Spinal cord (tissue), 10 donors: ENCODE data around the gene ATP5MG. TPM values are rescaled to one million over a fixed set of nuclear protein-coding genes. Genes with fewer than 3 reads are reported as not detected.

ENCODE experiments used
- DNase-seq, 6 donors: peaks; one replicate each; pipeline versions ENCODE4 v3.0.0 to v3.0.0-alpha.2; 2013 to 2015; ENCODE audit warnings: low spot score in 6 of 6, low read depth in 4 of 6
- H3K27ac ChIP-seq: one replicate; pipeline ENCODE4 v1.5.1; 2013; ENCODE audit warnings: low read depth, low read length, control low read depth
- H3K27me3 ChIP-seq: one replicate; pipeline ENCODE4 v1.6.1; 2013; ENCODE audit warnings: low read length; ENCODE audit not compliant: control insufficient read depth, insufficient read depth
- H3K36me3 ChIP-seq: one replicate; pipeline ENCODE4 v1.6.1; 2013; ENCODE audit warnings: low read length; ENCODE audit not compliant: control insufficient read depth, insufficient read depth
- H3K4me1 ChIP-seq: one replicate; pipeline ENCODE4 v1.6.1; 2013; ENCODE audit warnings: low read length; ENCODE audit not compliant: control insufficient read depth, insufficient read depth
- H3K4me3 ChIP-seq: one replicate; pipeline ENCODE4 v1.5.1; 2013; ENCODE audit warnings: low read depth, low read length, control low read depth
- H3K9me3 ChIP-seq: one replicate; pipeline ENCODE4 v1.6.1; 2013; ENCODE audit warnings: low read length; ENCODE audit not compliant: control insufficient read depth, insufficient read depth
- WGBS: methylation state at CpG from one replicate; pipeline ENCODE4 v1.1.5; 2013; ENCODE audit warnings: missing lambda C conversion rate; ENCODE audit not compliant: insufficient coverage; 5-methylcytosine and 5-hydroxymethylcytosine counted together
- polyA plus RNA-seq, 2 donors: library from polyadenylated mRNA; unstranded; fragments of 120-200 nt; gene quantifications; one replicate each; pipeline ENCODE4 v1.2.1, GENCODE V29; 2013; ENCODE audit not compliant: insufficient read length in 2 of 2
- total RNA-seq, 2 donors: library from RNA; depleted of rRNA in 1 of 2; stranded (reverse); fragments of 120-200 nt in 1 of 2; fragments of >200 nt in 1 of 2; gene quantifications; one replicate each; pipeline versions ENCODE4 v1.2.3 to v1.2.4, GENCODE V29; 2013 to 2014
- donor health status: healthy.

The ATP5MG gene
- total and polyA plus RNA-seq, 4 donors: 47.1 to 398 (median 330) TPM

GRCh38 chr11:118437208-118438125, 36.1 kb downstream of the ATP5MG start:
- Histone ChIP-seq H3K36me3 (no peaks in the 10 kb centered on the region), H3K4me1 (peaks cover 31% of the 10 kb centered on the region), H3K27me3 (no peaks in the 10 kb centered on the region), H3K27ac (peak overlapping the region; percentile 92), H3K9me3 (no peaks in the 10 kb centered on the region), H3K4me3 (peak overlapping the region; percentile 86)
- peak in 2 of 6 donors; percentile 64 to 72 for DNase-seq
- 0% methylated on average over 16 of the region's 28 CpGs for WGBS

GRCh38 chr11:118438314-118438931, 37.0 kb downstream of the ATP5MG start:
- Histone ChIP-seq H3K9me3 (no peaks in the 10 kb centered on the region), H3K27ac (peak overlapping the region; percentile 92), H3K4me3 (peak overlapping the region; percentile 86), H3K36me3 (no peaks in the 10 kb centered on the region), H3K27me3 (no peaks in the 10 kb centered on the region), H3K4me1 (peaks cover 31% of the 10 kb centered on the region)
- peak in 2 of 6 donors; percentile 83 to 90 for DNase-seq
- WGBS: 0% methylated on average over 9 of the region's 14 CpGs

GRCh38 chr11:118439646-118440045, 38.2 kb downstream of the ATP5MG start:
- no peaks in the 10 kb centered on the region for H3K36me3 ChIP-seq
- H3K9me3 ChIP-seq: no peaks in the 10 kb centered on the region
- no peak overlapping the region for H3K27ac ChIP-seq
- no peak overlapping the region for H3K4me3 ChIP-seq
- no peak for DNase-seq
- H3K4me1 ChIP-seq: peaks cover 29% of the 10 kb centered on the region
- no peaks in the 10 kb centered on the region for H3K27me3 ChIP-seq

GRCh38 chr11:118441770-118442275, 40.4 kb downstream of the ATP5MG start:
- peak in 2 of 6 donors; percentile 36 to 56 for DNase-seq
- peaks cover 16% of the 10 kb centered on the region for H3K4me1 ChIP-seq
- WGBS: 30% methylated on average over 2 of the region's 3 CpGs
- H3K9me3 ChIP-seq: no peaks in the 10 kb centered on the region
- no peaks in the 10 kb centered on the region for H3K27me3 ChIP-seq
- no peak overlapping the region for H3K27ac ChIP-seq
- H3K36me3 ChIP-seq: no peaks in the 10 kb centered on the region
- H3K4me3 ChIP-seq: no peak overlapping the region

GRCh38 chr11:118442301-118442700, 40.9 kb downstream of the ATP5MG start:
- Histone ChIP-seq H3K9me3 (no peaks in the 10 kb centered on the region), H3K4me1 (peaks cover 11% of the 10 kb centered on the region), H3K27ac (no peak overlapping the region), H3K4me3 (no peak overlapping the region), H3K36me3 (no peaks in the 10 kb centered on the region), H3K27me3 (no peaks in the 10 kb centered on the region)
- WGBS: 79% methylated on average over 3 of the region's 3 CpGs
- no peak for DNase-seq

- H3K36me3 ChIP-seq: no peaks in the 10 kb centered on the region
- no peak overlapping the region for H3K27ac ChIP-seq
- 60% methylated on average over 1 of the region's 4 CpGs for WGBS
- peaks cover 6% of the 10 kb centered on the region for H3K4me1 ChIP-seq
- H3K4me3 ChIP-seq: no peak overlapping the region
- H3K9me3 ChIP-seq: no peaks in the 10 kb centered on the region
- DNase-seq: no peak
- no peaks in the 10 kb centered on the region for H3K27me3 ChIP-seq
Observed at GRCh38 chr11:118442908-118443589, 41.6 kb downstream of the ATP5MG start.

- no peak for DNase-seq
- no peaks in the 10 kb centered on the region for H3K36me3 ChIP-seq
- no peak overlapping the region for H3K4me3 ChIP-seq
- H3K4me1 ChIP-seq: no peaks in the 10 kb centered on the region
- H3K9me3 ChIP-seq: no peaks in the 10 kb centered on the region
- no CpG with 5 or more reads among the region's 2 CpGs for WGBS
- no peak overlapping the region for H3K27ac ChIP-seq
- no peaks in the 10 kb centered on the region for H3K27me3 ChIP-seq
Observed at GRCh38 chr11:118443590-118444218, 42.3 kb downstream of the ATP5MG start.

GRCh38 chr11:118447423-118447822, 46.0 kb downstream of the ATP5MG start:
- no peak for DNase-seq
- H3K36me3 ChIP-seq: peaks cover 9% of the 10 kb centered on the region

GRCh38 chr11:118448294-118448693, 46.9 kb downstream of the ATP5MG start:
- Histone ChIP-seq H3K9me3 (no peaks in the 10 kb centered on the region), H3K4me3 (no peak overlapping the region), H3K27ac (no peak overlapping the region), H3K4me1 (no peaks in the 10 kb centered on the region), H3K27me3 (no peaks in the 10 kb centered on the region), H3K36me3 (peaks cover 13% of the 10 kb centered on the region)
- DNase-seq: no peak

More at GRCh38 chr11:118447423-118447822, 46.0 kb downstream of the ATP5MG start:
- no peaks in the 10 kb centered on the region for H3K4me1 ChIP-seq
- H3K9me3 ChIP-seq: no peaks in the 10 kb centered on the region
- WGBS: no CpG with 5 or more reads among the region's 4 CpGs
- H3K27me3 ChIP-seq: no peaks in the 10 kb centered on the region
- no peak overlapping the region for H3K27ac ChIP-seq
- no peak overlapping the region for H3K4me3 ChIP-seq
